HepG2 (cell line): ENCODE data around the gene BZW1. TPM values are rescaled to one million over a fixed set of nuclear protein-coding genes. Genes with fewer than 3 reads are reported as not detected.

Experiments
- ARID3A ChIP-seq: IDR thresholded peaks from 2 replicates; pipeline ENCODE4 v1.6.1; 2012; ENCODE audit warnings: low read depth, low read length, improper control_type of control experiment
- CREB1 ChIP-seq, 2 experiments: fragments of 450-650 bp in 1 of 2; IDR thresholded peaks; 2 replicates each; pipeline ENCODE4 v1.6.1; 2016 to 2017; ENCODE audit warnings: control low read depth in 1 of 2, mild to moderate bottlenecking in 1 of 2, missing compliant biosample characterization in 1 of 2, missing genetic modification characterization in 1 of 2
- DMAP1 ChIP-seq: IDR thresholded peaks from 2 replicates; pipeline ENCODE4 v1.6.1; 2016
- FOXP4 ChIP-seq: sonication (generic); formaldehyde crosslinking; IDR thresholded peaks from 2 replicates; pipeline ENCODE4 v1.4.0; 2020; ENCODE audit warnings: missing genetic modification reagents
- GATA4 ChIP-seq: sonication (generic); IDR thresholded peaks from 2 replicates; pipeline ENCODE4 v1.6.1; 2016; ENCODE audit warnings: antibody characterized with exemption, low read depth, borderline replicate concordance
- GTF3A ChIP-seq: sonication (generic); formaldehyde crosslinking; conservative IDR thresholded peaks from 2 replicates; pipeline ENCODE4 v1.4.0; 2020; ENCODE audit warnings: mild to moderate bottlenecking, missing genetic modification reagents
- HCFC1 ChIP-seq: fragments of 150-350 bp; IDR thresholded peaks from 2 replicates; pipeline ENCODE4 v1.6.1; 2014; ENCODE audit warnings: low read depth, low read length
- HNF1A ChIP-seq, 2 experiments: sonication (generic) in 1 of 2; formaldehyde crosslinking in 1 of 2; IDR thresholded peaks; 2 replicates each; pipeline versions ENCODE4 v1.4.0 to v1.6.1; 2016 to 2020; ENCODE audit warnings: borderline replicate concordance in 1 of 2, low read depth in 1 of 2, mild to moderate bottlenecking in 1 of 2, missing genetic modification reagents in 1 of 2
- HNF4G ChIP-seq, 2 experiments: sonication (generic) in 1 of 2; formaldehyde crosslinking in 1 of 2; IDR thresholded peaks; 2 replicates each; pipeline versions ENCODE4 v1.4.0 to v1.6.1; 2011 to 2020; ENCODE audit warnings: borderline replicate concordance in 2 of 2, low read depth in 2 of 2, mild to moderate bottlenecking in 2 of 2, low read length in 1 of 2, missing genetic modification reagents in 1 of 2, moderate library complexity in 1 of 2
- NR2F2 ChIP-seq: IDR thresholded peaks from 2 replicates; pipeline ENCODE4 v1.6.1; 2012; ENCODE audit warnings: low read depth, inconsistent platforms, borderline replicate concordance
- NR2F6 ChIP-seq, 2 experiments: IDR thresholded peaks; 2 replicates each; pipeline ENCODE4 v1.6.1; 2016; ENCODE audit warnings: antibody characterized with exemption in 1 of 2, mild to moderate bottlenecking in 1 of 2
- PHF20 ChIP-seq: sonication (generic); formaldehyde crosslinking; IDR thresholded peaks from 2 replicates; pipeline ENCODE4 v1.5.0; 2020; ENCODE audit warnings: mild to moderate bottlenecking, missing genetic modification reagents
- PHF8 ChIP-seq: sonication (generic); formaldehyde crosslinking; IDR thresholded peaks from 2 replicates; pipeline ENCODE4 v1.5.0; 2020; ENCODE audit warnings: missing genetic modification reagents
- ZFP36 ChIP-seq: fragments of 150-350 bp; IDR thresholded peaks from 2 replicates; pipeline ENCODE4 v1.6.1; 2018; ENCODE audit warnings: borderline replicate concordance, low read length, low read depth; ENCODE audit not compliant: partially characterized antibody
- ZHX1 ChIP-seq: sonication (generic); formaldehyde crosslinking; IDR thresholded peaks from 2 replicates; pipeline ENCODE4 v1.8.1; 2022; ENCODE audit warnings: low read depth, mild to moderate bottlenecking, missing genetic modification reagents
- ZNF230 ChIP-seq: sonication (generic); formaldehyde crosslinking; IDR thresholded peaks from 2 replicates; pipeline ENCODE4 v1.4.0; 2020; ENCODE audit warnings: mild to moderate bottlenecking, missing genetic modification reagents
- ZNF431 ChIP-seq: sonication (generic); formaldehyde crosslinking; IDR thresholded peaks from 2 replicates; pipeline ENCODE4 v1.9.0; 2022; ENCODE audit warnings: missing genetic modification reagents, low read depth, mild to moderate bottlenecking, borderline replicate concordance
- ZNF724P ChIP-seq: sonication (generic); formaldehyde crosslinking; IDR thresholded peaks from 2 replicates; pipeline ENCODE4 v1.8.0; 2022; ENCODE audit warnings: missing genetic modification reagents, borderline replicate concordance
- ZNF75D ChIP-seq: sonication (generic); formaldehyde crosslinking; IDR thresholded peaks from 2 replicates; pipeline ENCODE4 v1.8.1; 2023; ENCODE audit warnings: missing genetic modification reagents, mild to moderate bottlenecking, borderline replicate concordance
- polyA plus RNA-seq, 8 experiments: library from polyadenylated mRNA; depleted of rRNA in 3 of 8; stranded (reverse) in 7 of 8; unstranded in 1 of 8; fragments of >200 nt; fragmentation: Illumina TruSeq in 4 of 8; extraction: Trizol in 4 of 8; gene quantifications; 2 replicates each; pipeline versions ENCODE4 v1.2.1 to v1.2.3, GENCODE V29; 2011 to 2016; ENCODE audit warnings: low read depth in 4 of 8, missing spikeins in 1 of 8, mixed read lengths in 1 of 8; ENCODE audit not compliant: insufficient read depth in 1 of 8
- total RNA-seq, 5 experiments: library from RNA; depleted of rRNA; stranded (reverse); fragments of >200 nt; fragmentation: Illumina TruSeq; extraction: Trizol; gene quantifications; 2 replicates each; pipeline ENCODE4 v1.2.3, GENCODE V29; 2016; ENCODE audit warnings: low read depth in 1 of 5

Gene BZW1
- total and polyA plus RNA-seq, 2 of the 13 experiments (the other 11 are each of a cell fraction or from before 2014, with no cell fraction given) = 106 to 384 TPM

GRCh38 chr2:200786423-200786822 is 25.3 kb upstream of the BZW1 start (continued):
- TF ChIP-seq NR2F6 (IDR thresholded peaks at IDR 0.05) (peak; percentile 53), NR2F6 (CRISPR knock-in tag; IDR thresholded peaks at IDR 0.05) (no peak), FOXP4 (CRISPR knock-in tag) (no peak), ARID3A (no peak), NR2F2 (no peak), HCFC1 (no peak), PHF20 (CRISPR knock-in tag) (no peak), HNF1A (IDR thresholded peaks at IDR 0.05; ENCODE audit: low read depth) (no peak), HNF1A (CRISPR knock-in tag; IDR thresholded peaks at IDR 0.05; ENCODE audit: borderline replicate concordance) (no peak), CREB1 (IDR thresholded peaks at IDR 0.05) (no peak), CREB1 (CRISPR knock-in tag; IDR thresholded peaks at IDR 0.05) (0 out of 2 replicates have a peak, but pooled peaks have one; percentile 16), GATA4 (no peak), ZNF75D (CRISPR knock-in tag) (no peak), ZNF431 (CRISPR knock-in tag) (no peak), ZFP36 (no peak), DMAP1 (CRISPR knock-in tag) (no peak), ZNF230 (no peak), HNF4G (IDR thresholded peaks at IDR 0.05; ENCODE audit: borderline replicate concordance, low read depth, low read length) (no peak), HNF4G (CRISPR knock-in tag; IDR thresholded peaks at IDR 0.05; ENCODE audit: borderline replicate concordance, low read depth) (no peak), ZNF724P (no peak), PHF8 (CRISPR knock-in tag) (no peak), GTF3A (CRISPR knock-in tag) (no peak), ZHX1 (CRISPR knock-in tag) (no peak)
